Astrocyte (in vitro differentiated cells and primary cell): ENCODE results near the gene JADE1.

Experiments
- CTCF ChIP-seq: IDR thresholded peaks from 2 replicates; pipeline ENCODE4 v1.5.1; 2011; ENCODE audit warnings: low read depth, mild to moderate bottlenecking, inconsistent platforms, low read length, moderate library complexity; ENCODE audit not compliant: insufficient read depth
- EZH2 ChIP-seq: IDR thresholded peaks from 2 replicates; pipeline ENCODE4 v1.6.1; 2012; ENCODE audit warnings: mild to moderate bottlenecking, low read length, inconsistent platforms; ENCODE audit not compliant: insufficient read depth

GRCh38 chr4:128775916-128776315 is 33.6 kb upstream of the JADE1 start:
- TF ChIP-seq CTCF (no peak), EZH2 (no peak)
